ENCODE measurements around the gene ZNF12. TPM values are rescaled to one million over a fixed set of nuclear protein-coding genes. Genes with fewer than 3 reads are reported as not detected.
"Not testable (repeated sequence)": the region's sequence is repeated elsewhere in the genome, so short reads cannot be mapped to it uniquely, and the experiment has no call there.

Gene ZNF12
- total and polyA plus RNA-seq, 10 of the 15 experiments (the other 5 are each of a cell fraction or from before 2014, with no cell fraction given) = 6.7 to 38.1 (median 14.4) TPM

DNA sequence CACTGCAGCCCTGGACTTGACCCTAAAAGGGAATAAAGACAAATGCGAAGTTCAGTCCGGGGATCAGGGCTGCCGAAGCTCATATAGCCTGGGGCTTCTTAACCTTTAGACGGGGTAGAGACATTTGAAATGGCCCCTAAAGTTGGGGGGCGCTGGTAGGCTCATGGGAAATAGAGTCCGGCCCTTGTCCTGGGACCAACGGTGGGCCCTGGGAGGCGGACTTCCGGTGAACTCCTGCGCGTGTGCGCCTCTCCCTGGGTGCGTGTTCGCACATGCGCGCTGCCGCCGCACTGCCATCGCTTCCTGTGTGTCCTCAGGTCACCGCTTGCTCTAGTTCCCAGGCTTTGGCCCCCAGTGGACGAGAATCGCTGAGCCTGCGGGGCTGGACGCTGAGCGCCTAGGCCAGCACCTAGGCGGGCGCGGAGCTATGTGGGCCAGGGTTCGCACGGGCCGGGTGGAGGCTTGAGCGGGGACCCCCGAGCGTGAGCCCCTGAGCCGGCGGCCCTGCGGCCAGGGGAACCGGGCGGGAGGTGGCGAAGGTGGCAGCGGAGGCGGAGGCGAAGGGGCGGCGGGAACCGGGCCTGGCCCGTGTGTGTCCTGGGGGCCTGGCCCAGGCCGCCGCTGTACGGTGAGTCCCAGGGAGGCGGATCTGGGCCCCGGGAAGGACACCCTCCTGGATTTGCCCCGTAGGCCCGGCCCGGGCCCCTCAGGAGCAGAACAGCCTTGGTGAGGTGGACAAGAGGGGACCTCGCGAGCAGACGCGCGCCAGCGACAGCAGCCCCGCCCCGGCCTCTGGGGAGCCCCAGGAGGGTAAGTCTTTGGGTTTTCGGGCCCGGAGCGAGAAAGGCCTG lies 23.0 kb upstream of the ZNF12 start (continued):
- 0 out of 2 replicates have a peak, but pooled peaks have one; percentile 11 for TF ChIP-seq NFYB (IDR thresholded peaks at IDR 0.05; ENCODE audit: insufficient read depth, low read depth, low read length)

DNA sequence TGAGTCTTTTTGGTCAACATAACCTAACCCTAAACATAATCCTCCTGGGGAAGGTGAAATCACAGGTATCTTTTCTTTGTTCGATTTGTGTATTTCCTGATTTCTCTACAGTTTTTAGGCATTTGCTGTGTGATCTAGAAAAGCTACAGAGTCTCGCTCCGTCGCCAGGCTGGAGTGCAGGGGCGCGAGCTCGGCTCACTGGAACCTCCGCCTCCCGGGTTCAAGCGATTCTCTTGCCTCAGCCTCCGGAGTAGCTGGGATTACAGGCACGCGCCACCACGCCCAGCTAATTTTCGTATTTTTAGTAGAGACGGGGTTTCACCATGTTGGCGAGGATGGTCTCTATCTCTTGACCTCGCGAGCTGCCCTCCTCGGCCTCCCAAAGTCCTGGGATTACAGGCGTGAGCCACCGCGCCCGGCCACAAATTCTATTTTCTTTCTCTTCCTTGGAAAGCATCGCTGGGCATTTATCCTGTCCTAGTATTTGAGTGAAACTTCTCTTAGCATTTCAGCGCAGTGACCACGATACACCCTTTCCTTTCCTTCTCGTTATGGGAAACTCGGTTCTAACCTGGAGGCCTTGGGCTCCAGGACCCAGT lies 22.2 kb upstream of the ZNF12 start:
- TF ChIP-seq, protein P1, sequence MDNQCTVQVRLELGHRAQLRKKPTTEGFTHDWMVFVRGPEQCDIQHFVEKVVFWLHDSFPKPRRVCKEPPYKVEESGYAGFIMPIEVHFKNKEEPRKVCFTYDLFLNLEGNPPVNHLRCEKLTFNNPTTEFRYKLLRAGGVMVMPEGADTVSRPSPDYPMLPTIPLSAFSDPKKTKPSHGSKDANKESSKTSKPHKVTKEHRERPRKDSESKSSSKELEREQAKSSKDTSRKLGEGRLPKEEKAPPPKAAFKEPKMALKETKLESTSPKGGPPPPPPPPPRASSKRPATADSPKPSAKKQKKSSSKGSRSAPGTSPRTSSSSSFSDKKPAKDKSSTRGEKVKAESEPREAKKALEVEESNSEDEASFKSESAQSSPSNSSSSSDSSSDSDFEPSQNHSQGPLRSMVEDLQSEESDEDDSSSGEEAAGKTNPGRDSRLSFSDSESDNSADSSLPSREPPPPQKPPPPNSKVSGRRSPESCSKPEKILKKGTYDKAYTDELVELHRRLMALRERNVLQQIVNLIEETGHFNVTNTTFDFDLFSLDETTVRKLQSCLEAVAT (IDR thresholded peaks at IDR 0.05) = peak; percentile 66
- not testable (repeated sequence) for ATAC-seq
- BruUV-seq (replicated peaks) = TSS peak; percentile 97

More for the DNA sequence above, 22.2 kb upstream of the ZNF12 start:
- peaks cover 16% of the 10 kb centered on the region for H3K4me1 ChIP-seq (ENCODE audit: control insufficient read depth, insufficient read depth, low read length)
- H4K20me1 ChIP-seq (ENCODE audit: control insufficient read depth, insufficient read depth); FAIRE-seq; H3K27me3 ChIP-seq (replicated peaks in 1 of 2; ENCODE audit: control insufficient read depth in 2 of 2, insufficient read depth in 2 of 2, low read length in 1 of 2); in situ Hi-C loops (cut with MboI); H3K36me3 ChIP-seq (ENCODE audit: control insufficient read depth in 2 of 2, insufficient read depth in 2 of 2, low read length in 1 of 2); SMC1A ChIA-PET (ENCODE audit: uncharacterized antibody, unreplicated experiment); H3K9me3 ChIP-seq (replicated peaks; ENCODE audit: control insufficient read depth, insufficient read depth, low read length); DNase-seq (ENCODE audit: low read depth, low spot score): not testable (repeated sequence)
- POLR2A ChIA-PET = interaction anchor here (0.6 to 1.2 kb wide), 2 partner anchors 92 to 346 kb away, joined by 3 to 8 read pairs; partner anchors contain the start of gene ZNF316
- H3K4me2 ChIP-seq (ENCODE audit: control insufficient read depth, insufficient read depth) = peak overlapping the region; percentile 92
- intact Hi-C loops (cut with micrococcal nuclease; ENCODE audit: unreplicated experiment) = loop anchor here (2.0 to 5.0 kb wide), 2 partner anchors 22 to 137 kb away; partner anchors contain the start of genes INTS15 and ZNF12
- RAD21 ChIA-PET (ENCODE audit: unreplicated experiment) = interaction anchor here (1.0 kb wide), 1 partner anchor 9 kb away, joined by 4 read pairs; no protein-coding TSS in a partner anchor
- peak overlapping the region; percentile 93 for H3K27ac ChIP-seq (ENCODE audit: control insufficient read depth, insufficient read depth)
- CTCF ChIA-PET = interaction anchor here (0.8 kb wide), 1 partner anchor 9 kb away, joined by 3 read pairs; no protein-coding TSS in a partner anchor
- peak overlapping the region; percentile 94 for H2AFZ ChIP-seq (ENCODE audit: control insufficient read depth, low read depth, low read length)
- 78% methylated on average over 29 of the region's 29 CpGs for WGBS (ENCODE audit: insufficient coverage, insufficient replicate concordance, low lambda C conversion rate, missing lambda C conversion rate)
- peaks cover 27% of the 10 kb centered on the region for H3K79me2 ChIP-seq (ENCODE audit: control insufficient read depth, insufficient read depth, low read length)
- peak overlapping the region; percentile 95 for H3K9ac ChIP-seq (ENCODE audit: control insufficient read depth, insufficient read depth, low read length)
- peak overlapping the region; percentile 84 for H3K4me3 ChIP-seq

Data from GM12878 (cell line).